Endothelial cell of hepatic sinusoid (primary cell): ENCODE data around the gene MID1.

Experiments used
- in situ Hi-C: cut with HindIII; loops from 2 replicates; pipeline ENCODE4 v1.10.0; 2017; ENCODE audit warnings: low sequenced_read_pairs

Gene MID1

GRCh38 chrX:10450229-10450958 lies 170.0 kb downstream of the MID1 start:
- in situ Hi-C loops, result no loop called here

- in situ Hi-C loops, result no loop called here
Measured at GRCh38 chrX:10447564-10448214, 172.7 kb downstream of the MID1 start.

GRCh38 chrX:10444204-10444603 lies 176.2 kb downstream of the MID1 start:
- in situ Hi-C loops, result no loop called here

- in situ Hi-C loops, result no loop called here
Measured at GRCh38 chrX:10441464-10441863, 178.9 kb downstream of the MID1 start.

GRCh38 chrX:10433296-10433965 lies 187.0 kb downstream of the MID1 start:
- in situ Hi-C loops, result no loop called here

GRCh38 chrX:10429908-10430307 lies 190.5 kb downstream of the MID1 start:
- in situ Hi-C loops, result no loop called here

- in situ Hi-C loops, result no loop called here
Measured at GRCh38 chrX:10427249-10427648, 193.1 kb downstream of the MID1 start.

GRCh38 chrX:10423716-10424115 lies 196.7 kb downstream of the MID1 start:
- in situ Hi-C loops, result no loop called here

GRCh38 chrX:10420134-10420533 lies 200.3 kb downstream of the MID1 start:
- in situ Hi-C loops, result no loop called here

GRCh38 chrX:10416424-10416823 lies 204.0 kb downstream of the MID1 start:
- in situ Hi-C loops, result no loop called here

- in situ Hi-C loops, result no loop called here
Measured at GRCh38 chrX:10415306-10416001, 204.9 kb downstream of the MID1 start.

GRCh38 chrX:10414862-10415261 lies 205.5 kb downstream of the MID1 start:
- in situ Hi-C loops, result no loop called here

GRCh38 chrX:10414156-10414824 lies 206.1 kb downstream of the MID1 start:
- in situ Hi-C loops, result no loop called here

- in situ Hi-C loops, result no loop called here
Measured at GRCh38 chrX:10404436-10404835, 215.9 kb downstream of the MID1 start.

- in situ Hi-C loops, result no loop called here
Measured at GRCh38 chrX:10401239-10401638, 219.1 kb downstream of the MID1 start.

GRCh38 chrX:10399043-10399741 lies 221.2 kb downstream of the MID1 start:
- in situ Hi-C loops, result no loop called here

GRCh38 chrX:10398215-10398614 lies 222.2 kb downstream of the MID1 start:
- in situ Hi-C loops, result no loop called here

- in situ Hi-C loops, result no loop called here
Measured at GRCh38 chrX:10397349-10397748, 223.0 kb downstream of the MID1 start.

- in situ Hi-C loops, result no loop called here
Measured at GRCh38 chrX:10395643-10396042, 224.7 kb downstream of the MID1 start.
